ENCODE data around the gene OCLN. TPM values are rescaled to one million over a fixed set of nuclear protein-coding genes. Genes with fewer than 3 reads are reported as not detected.
"Not testable (repeated sequence)": the region's sequence is repeated elsewhere in the genome, so short reads cannot be mapped to it uniquely, and the experiment has no call there.

OCLN gene
- total RNA-seq, 1 donor from 2014 or later: 2.0 TPM

- Histone ChIP-seq H3K27me3 (ENCODE audit: low read depth) (peaks cover 7% of the 10 kb centered on the region), H3K9me3 (replicated peaks) (peaks cover 5% of the 10 kb centered on the region), H3K4me1 (no peaks in the 10 kb centered on the region), H3K36me3 (no peaks in the 10 kb centered on the region), H3K4me3 (no peak overlapping the region), H3K27ac (replicated peaks) (no peak overlapping the region)
- TF ChIP-seq CTCF (IDR thresholded peaks at IDR 0.05; ENCODE audit: borderline replicate concordance): no peak
- DNase-seq: no peak
- intact Hi-C loops (cut with micrococcal nuclease): no loop called here
Measured at GRCh38 chr5:69454460-69455249, 37.9 kb upstream of the OCLN start.

- intact Hi-C loops (cut with micrococcal nuclease); H3K4me3 ChIP-seq; H3K27ac ChIP-seq (replicated peaks); H3K36me3 ChIP-seq; H3K9me3 ChIP-seq (replicated peaks); H3K4me1 ChIP-seq; H3K27me3 ChIP-seq (ENCODE audit: low read depth); DNase-seq: not testable (repeated sequence)
Measured at GRCh38 chr5:69455428-69455988, 37.1 kb upstream of the OCLN start.

DNA sequence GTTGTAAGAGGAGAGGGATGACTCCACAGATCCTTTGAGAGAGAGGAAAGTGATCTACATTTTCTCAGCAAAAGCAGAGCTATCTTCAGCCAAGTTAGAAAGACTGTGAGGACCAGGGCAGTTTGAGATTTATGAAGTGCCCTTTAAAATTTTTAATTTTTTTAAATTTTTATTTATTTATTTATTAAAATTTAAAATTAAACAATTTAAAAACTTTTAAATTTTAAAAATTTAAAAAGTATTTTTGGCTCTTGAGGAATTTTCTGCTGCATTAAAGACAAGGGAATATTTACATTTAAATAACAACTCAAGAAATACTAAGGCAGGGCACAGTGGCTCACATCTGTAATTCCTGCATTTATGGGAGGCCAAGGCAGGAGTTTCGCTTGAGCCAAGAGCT is 30.4 kb upstream of the OCLN start:
- Histone ChIP-seq H3K36me3 (no peaks in the 10 kb centered on the region), H3K27ac (replicated peaks) (no peak overlapping the region), H3K27me3 (ENCODE audit: low read depth) (no peaks in the 10 kb centered on the region), H3K9me3 (replicated peaks) (peaks cover 5% of the 10 kb centered on the region), H3K4me1 (no peaks in the 10 kb centered on the region), H3K4me3 (no peak overlapping the region)
- intact Hi-C loops (cut with micrococcal nuclease): no loop called here
- no peak for DNase-seq
- no peak for TF ChIP-seq CTCF (IDR thresholded peaks at IDR 0.05; ENCODE audit: borderline replicate concordance)

DNA sequence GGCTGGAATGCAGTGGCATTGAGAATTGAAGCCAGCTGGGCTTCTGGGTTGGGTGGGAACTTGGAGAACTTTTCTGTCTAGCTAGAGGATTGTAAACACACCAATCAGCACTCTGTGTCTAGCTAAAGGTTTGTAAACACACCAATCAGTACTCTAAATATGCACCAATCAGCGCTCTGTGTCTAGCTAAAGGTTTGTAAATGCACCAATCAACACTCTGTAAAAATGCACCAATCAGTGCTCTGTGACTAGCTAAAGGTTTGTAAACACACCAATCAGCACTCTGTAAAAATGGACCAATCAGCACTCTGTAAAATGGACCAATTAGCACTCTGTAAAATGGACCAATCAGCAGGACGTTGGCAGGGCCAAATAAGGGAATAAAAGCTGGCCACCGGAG is 26.2 kb upstream of the OCLN start:
- H3K4me1 ChIP-seq; H3K27me3 ChIP-seq (ENCODE audit: low read depth); DNase-seq; H3K27ac ChIP-seq (replicated peaks); intact Hi-C loops (cut with micrococcal nuclease); H3K4me3 ChIP-seq; H3K36me3 ChIP-seq; H3K9me3 ChIP-seq (replicated peaks): not testable (repeated sequence)

GRCh38 chr5:69467442-69468225 is 25.0 kb upstream of the OCLN start:
- H3K4me3 ChIP-seq: no peak overlapping the region
- H3K27ac ChIP-seq (replicated peaks): no peak overlapping the region
- DNase-seq: no peak
- H3K27me3 ChIP-seq (ENCODE audit: low read depth): no peaks in the 10 kb centered on the region
- intact Hi-C loops (cut with micrococcal nuclease): no loop called here
- H3K4me1 ChIP-seq: no peaks in the 10 kb centered on the region
- H3K9me3 ChIP-seq (replicated peaks): no peaks in the 10 kb centered on the region
- no peak for TF ChIP-seq CTCF (IDR thresholded peaks at IDR 0.05; ENCODE audit: borderline replicate concordance)
- no peaks in the 10 kb centered on the region for H3K36me3 ChIP-seq

- no peaks in the 10 kb centered on the region for H3K36me3 ChIP-seq
- intact Hi-C loops (cut with micrococcal nuclease): no loop called here
- no peak overlapping the region for H3K4me3 ChIP-seq
- H3K27me3 ChIP-seq (ENCODE audit: low read depth): no peaks in the 10 kb centered on the region
- no peaks in the 10 kb centered on the region for H3K4me1 ChIP-seq
- no peak for TF ChIP-seq CTCF (IDR thresholded peaks at IDR 0.05; ENCODE audit: borderline replicate concordance)
- no peaks in the 10 kb centered on the region for H3K9me3 ChIP-seq (replicated peaks)
- no peak overlapping the region for H3K27ac ChIP-seq (replicated peaks)
- DNase-seq: no peak
Measured at GRCh38 chr5:69468631-69469030, 24.0 kb upstream of the OCLN start.

- H3K4me1 ChIP-seq; H3K36me3 ChIP-seq; H3K9me3 ChIP-seq (replicated peaks); H3K27ac ChIP-seq (replicated peaks); H3K27me3 ChIP-seq (ENCODE audit: low read depth); DNase-seq; H3K4me3 ChIP-seq; intact Hi-C loops (cut with micrococcal nuclease): not testable (repeated sequence)
Measured at GRCh38 chr5:69471516-69471915, 21.1 kb upstream of the OCLN start.

DNA sequence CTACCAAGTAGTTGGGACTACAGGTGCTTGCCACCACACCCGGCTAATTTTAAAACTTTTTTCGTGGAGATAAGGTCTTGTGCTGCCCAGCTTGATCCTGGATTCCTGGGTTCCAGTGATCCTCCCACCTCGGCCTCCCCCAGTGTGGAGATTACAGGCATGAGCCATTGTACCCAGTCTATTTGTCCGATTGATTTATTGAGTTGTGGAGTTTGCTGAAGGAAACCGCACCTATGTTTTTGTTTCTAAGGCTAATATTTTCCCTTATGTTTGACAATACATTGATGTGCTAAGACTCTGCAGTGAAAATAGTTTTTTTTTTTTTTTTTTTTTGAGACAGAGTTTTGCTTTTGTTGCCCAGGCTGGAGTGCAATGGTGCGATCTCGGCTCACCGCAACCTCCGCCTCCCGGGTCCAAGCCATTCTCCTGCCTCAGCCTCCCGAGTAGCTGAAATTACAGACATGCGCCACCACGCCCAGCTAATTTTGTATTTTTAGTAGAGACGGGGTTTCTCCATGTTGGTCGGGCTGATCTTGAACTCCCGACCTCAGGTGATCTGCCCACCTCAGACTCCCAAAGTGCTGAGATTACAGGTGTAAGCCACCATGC is 20.0 kb upstream of the OCLN start:
- intact Hi-C loops (cut with micrococcal nuclease): not testable (repeated sequence)

More for the DNA sequence above, 20.0 kb upstream of the OCLN start:
- not testable (repeated sequence) for H3K4me1 ChIP-seq; H3K27ac ChIP-seq (replicated peaks); H3K4me3 ChIP-seq; H3K27me3 ChIP-seq (ENCODE audit: low read depth); H3K9me3 ChIP-seq (replicated peaks); H3K36me3 ChIP-seq; DNase-seq
